Dermis microvascular lymphatic vessel endothelial cell (primary cell): ENCODE results near the gene CHD9. TPM values are rescaled to one million over a fixed set of nuclear protein-coding genes. Genes with fewer than 3 reads are reported as not detected.
A peak's percentile ranks its signal among the peaks of the same experiment; 100 is the strongest.
"Not testable (repeated sequence)": the region's sequence is repeated elsewhere in the genome, so short reads cannot be mapped to it uniquely, and the experiment has no call there.

ENCODE experiments used
- DNase-seq, 2 donors: peaks; one replicate each; pipeline versions ENCODE4 v3.0.0 to v3.0.0-alpha.2; 2010; ENCODE audit warnings: low read depth in 2 of 2
- total RNA-seq: library from RNA; depleted of rRNA; stranded (reverse); fragments of >200 nt; gene quantifications from 2 replicates; pipeline ENCODE4 v1.2.1, GENCODE V29; 2014

The CHD9 gene
- total RNA-seq, 1 donor from 2014 or later, result 24.0 TPM

DNA sequence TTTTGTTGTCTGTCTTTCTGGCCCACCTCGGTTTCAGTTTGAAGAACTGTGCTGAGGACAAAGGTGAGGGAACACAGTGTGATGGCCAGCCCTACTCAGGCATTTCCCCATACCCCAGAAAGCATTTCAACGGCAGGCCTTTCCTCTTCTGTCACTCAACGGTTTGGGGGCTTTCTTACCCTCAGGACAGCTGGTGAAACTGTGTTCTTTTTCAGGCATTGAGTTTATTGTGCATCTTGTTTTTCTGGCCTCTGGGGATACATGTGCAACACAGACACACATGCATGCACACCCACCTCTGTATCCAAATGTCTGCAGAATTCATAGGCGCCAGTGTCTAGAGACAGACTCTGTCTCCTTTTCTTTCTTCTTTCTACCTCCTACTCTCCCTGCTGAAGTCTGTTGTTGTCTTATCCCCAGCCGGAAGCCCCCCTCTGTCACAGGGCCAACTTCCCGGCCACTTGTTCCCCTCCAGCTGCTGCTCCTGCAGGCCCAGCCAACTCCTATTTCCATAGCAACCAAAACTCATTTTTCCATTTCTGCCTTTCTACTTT, 17.0 kb downstream of the CHD9 start:
- peak; percentile 82 to 85 for DNase-seq

- DNase-seq, result no peak
Observed at GRCh38 chr16:53073022-53073421, 18.2 kb downstream of the CHD9 start.

DNA sequence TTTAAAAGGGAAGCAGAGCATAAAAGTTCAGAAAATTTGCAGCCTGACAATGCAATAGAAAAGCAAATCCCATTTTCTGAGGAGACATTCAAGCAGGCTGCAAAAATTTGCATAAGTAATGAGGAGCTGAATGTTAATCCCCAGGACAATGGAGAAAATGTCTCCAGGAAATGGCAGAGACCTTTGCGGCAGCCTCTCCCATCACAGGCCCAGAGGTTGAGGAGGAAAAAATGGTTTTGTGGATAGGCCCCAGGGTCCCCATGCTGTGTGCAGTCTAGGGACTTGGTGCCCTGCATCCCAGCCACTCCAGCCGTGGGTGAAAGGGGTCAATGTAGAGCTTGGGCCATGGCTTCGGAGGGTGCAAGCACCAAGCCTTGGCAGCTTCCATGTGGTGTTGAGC, 19.5 kb downstream of the CHD9 start:
- not testable (repeated sequence) for DNase-seq

DNA sequence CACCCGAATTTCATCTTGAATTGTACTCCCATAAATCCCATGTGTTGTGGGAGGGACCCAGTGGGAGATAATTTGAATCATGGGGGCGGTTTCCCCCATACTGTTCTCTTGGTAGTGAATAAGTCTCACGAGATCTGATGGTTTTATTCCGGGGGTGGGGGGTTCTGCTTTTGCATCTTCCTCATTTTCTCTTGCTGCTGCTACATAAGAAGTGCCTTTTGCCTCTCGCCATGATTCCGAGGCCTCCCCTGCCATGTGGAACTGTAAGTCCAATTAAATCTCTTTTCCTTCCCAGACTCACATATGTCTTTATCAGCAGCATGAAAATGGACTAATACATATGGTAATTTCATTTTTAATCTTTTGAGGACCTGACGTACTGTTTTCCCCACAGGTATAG, 20.7 kb downstream of the CHD9 start:
- not testable (repeated sequence) for DNase-seq

DNA sequence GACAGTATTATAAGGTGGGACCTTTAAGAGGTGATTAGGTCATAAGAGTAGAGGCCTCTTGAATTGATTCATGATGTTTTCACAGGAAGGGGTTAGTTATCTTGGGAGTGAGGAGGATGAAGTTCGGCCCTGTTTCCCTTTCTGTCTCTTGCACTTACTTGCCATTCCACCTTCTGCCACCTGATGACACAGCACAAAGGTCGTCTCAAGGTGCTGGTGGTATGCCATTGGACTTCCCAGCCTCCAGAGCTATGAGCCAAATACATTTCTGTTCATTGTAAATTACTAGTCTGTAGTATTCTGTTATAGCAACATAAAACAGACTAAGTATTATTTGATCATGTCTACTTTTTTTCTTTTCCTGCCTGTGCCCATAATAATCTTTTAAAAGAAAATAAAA, 23.5 kb downstream of the CHD9 start:
- DNase-seq, result no peak

GRCh38 chr16:53078765-53079485, 24.1 kb downstream of the CHD9 start:
- no peak for DNase-seq

GRCh38 chr16:53080345-53081031, 25.7 kb downstream of the CHD9 start:
- peak; percentile 40 to 82 for DNase-seq

DNA sequence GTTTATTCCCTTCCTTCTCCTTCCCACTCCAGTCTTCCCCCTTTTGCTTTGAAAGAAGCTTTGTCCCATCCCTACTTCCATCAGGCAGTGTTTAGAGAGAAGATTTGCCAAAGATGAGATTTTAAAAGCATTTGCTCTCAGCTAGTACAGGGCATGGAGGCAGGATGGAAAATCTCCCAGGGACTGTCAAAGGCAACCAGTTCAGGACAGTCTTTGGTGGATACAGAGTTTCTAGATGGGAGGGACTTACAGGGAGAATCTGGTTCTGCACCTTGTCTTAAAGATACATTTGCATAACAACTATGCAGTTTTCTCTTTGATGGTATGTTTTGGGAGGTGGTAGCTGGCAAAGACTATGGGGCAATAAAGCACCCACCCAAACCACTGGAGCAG, 26.2 kb downstream of the CHD9 start:
- DNase-seq, result no peak

- DNase-seq, result no peak
Observed at GRCh38 chr16:53081686-53082407, 27.1 kb downstream of the CHD9 start.

- no peak for DNase-seq
Observed at GRCh38 chr16:53082509-53082908, 27.7 kb downstream of the CHD9 start.

- DNase-seq, result peak in 1 of 2 donors; percentile 26
Observed at GRCh38 chr16:53083119-53083518, 28.3 kb downstream of the CHD9 start.

- DNase-seq, result no peak
Observed at GRCh38 chr16:53084141-53084541, 29.4 kb downstream of the CHD9 start.

DNA sequence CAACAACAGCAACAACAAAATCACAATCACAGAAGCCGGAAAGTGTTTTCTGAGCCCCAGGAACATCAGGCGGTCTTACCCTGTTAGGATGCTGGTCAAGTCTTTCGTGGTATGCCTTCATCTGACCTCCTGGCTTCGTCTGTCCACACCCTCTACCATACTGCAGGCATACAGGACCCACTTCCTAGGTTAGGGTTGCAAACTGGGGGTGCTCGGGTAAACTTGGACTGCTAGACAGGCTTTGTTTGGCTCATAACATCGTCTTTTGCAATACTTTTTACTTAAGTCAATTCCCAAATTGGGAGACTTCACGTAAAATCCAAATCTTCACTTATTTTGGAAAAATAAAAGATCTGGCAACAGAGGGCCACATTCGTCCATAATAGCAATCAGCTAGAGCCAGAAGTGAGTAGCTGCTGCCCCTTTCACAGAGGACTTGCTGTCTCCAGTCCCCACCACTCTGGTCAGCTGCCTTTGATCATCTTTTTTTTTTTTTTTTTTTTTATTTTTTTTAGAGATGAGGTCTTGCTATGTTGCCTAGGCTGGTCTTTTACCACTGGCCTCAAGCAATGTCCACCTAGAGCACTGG, 30.0 kb downstream of the CHD9 start:
- DNase-seq, result no peak

DNA sequence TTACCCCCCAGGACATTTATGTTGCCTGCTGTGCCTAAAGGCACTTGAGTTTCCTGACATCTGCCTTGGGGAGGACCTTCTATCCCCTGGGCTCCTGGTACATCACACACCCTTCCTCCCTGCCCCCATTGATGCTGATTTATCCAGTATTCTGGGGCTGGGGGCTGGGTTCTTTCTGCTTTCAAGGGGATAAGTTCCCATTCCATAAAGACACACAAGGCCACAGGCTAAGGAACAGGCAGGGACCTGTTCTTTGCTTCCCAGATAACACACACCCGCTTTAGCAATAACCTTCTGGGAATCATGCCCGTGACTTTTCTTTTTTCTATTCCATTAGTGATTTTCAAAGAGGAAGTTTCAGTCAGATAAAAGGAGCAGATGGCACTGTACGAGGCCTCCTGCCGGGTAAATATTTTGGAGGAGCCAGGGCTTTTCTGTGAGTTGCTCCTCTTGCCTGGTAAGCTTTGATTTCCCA, 30.6 kb downstream of the CHD9 start:
- DNase-seq, result peak in 1 of 2 donors; percentile 28

- DNase-seq, result peak; percentile 48 to 56
Observed at GRCh38 chr16:53085931-53086421, 31.2 kb downstream of the CHD9 start.

DNA sequence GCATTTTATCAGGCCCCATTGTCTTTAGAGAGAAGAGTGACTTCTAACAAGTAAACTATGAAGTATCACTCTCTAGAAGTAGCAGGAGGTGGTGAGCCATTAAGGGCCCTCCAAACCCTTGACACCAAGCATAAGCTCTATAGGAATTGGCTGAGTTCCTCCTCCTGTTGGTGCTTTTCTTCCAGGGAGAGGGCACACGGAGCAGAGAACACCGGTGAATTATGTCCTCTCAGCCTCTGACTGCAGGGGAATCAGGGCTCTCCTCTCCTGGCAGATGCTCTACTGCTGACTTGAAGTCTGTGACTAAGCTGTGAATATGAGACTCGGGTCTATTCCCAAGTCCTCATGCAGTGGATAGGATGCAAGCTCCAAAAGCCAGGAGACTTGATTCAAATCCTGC, 32.3 kb downstream of the CHD9 start:
- no peak for DNase-seq

DNA sequence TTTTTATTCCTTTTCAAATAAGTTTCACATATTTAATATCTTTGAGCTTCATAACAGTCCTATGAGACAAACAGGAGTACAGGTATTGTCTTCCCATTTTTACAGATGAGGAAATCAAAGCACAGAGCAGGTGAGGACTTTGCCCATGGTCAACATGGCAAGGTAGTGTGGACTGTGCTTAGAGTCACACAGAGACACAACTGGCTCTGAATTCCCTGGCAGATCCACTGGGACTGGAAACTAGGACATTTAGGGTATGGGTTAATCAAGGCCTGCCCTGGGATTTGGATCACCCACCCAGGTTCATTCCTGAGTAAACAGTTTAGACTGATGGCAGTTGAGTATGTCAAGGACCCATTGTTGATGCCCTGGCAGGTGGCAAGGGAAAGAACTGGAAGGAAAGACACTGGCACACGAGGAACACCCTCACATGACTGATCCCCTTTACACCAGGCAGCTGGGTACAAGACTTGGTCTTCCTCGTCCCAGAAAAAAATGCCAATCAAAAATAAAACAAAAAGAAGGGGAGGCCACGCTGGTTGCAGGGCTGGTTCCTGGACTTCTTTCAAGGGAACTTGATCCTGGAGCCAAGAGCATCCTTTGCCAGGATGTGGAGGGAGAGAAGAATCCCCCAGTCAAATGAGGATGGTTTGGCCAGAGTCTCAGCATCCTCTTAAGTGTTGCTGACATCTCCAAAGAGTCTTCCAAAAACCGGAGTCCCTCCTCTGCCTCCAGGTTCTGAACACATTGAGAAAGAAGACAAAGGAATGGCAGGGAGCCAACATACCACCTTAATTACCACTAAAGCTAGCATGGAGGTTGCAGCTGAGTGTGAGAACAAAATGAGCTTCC, 34.9 kb downstream of the CHD9 start:
- peak in 1 of 2 donors; percentile 75 for DNase-seq

- peak in 1 of 2 donors; percentile 61 for DNase-seq
Observed at GRCh38 chr16:53090286-53090590, 35.4 kb downstream of the CHD9 start.

DNA sequence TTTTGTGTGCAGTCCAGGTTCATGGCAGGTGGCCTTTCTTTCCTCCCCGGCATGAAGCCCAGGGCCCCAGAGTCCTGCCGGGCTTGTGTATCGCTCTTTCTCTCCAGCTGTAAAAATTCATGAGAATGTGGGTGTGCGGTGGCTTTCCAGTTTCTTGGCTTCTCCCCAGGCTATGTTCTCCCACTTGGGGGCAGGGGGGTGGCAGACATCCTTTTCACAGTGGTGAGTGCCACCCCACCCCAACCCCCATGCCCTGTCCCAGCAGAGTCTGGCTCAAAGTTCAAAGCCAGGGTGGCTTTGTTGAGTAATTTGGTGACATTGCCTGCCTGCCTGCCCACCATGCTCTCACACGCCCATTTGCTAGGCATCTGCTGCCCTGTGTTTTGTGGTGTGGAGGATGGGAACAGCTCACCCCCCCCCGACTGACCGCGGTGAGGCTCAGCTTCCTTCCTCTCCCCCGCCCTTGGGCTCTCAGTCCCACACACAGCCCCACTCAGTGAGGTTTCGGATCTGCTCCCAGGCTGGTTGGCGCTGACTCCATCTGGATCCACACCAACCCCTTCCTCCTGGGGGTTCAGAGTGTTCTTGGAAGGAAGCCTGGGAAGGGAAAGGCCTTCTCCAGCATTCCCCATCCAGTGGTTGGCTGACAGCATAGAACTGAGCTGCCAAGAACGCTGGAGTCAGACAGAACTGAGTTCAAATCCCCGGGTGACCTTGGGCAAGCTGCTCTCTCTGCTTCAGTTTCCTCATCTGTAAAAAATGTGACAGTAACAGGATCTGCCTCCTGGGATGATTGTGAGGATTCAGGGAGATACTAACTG, 36.0 kb downstream of the CHD9 start:
- peak; percentile 73 to 94 for DNase-seq
